NCI-H82 treated with DMSO at 0.1 percent for 48 hours (cell line): ENCODE data around the gene PLA2G4E.

Experiments used
- DNase-seq: peaks from one replicate; lab custom pipeline; 2025; ENCODE audit not compliant: unreplicated experiment; lab: John Stamatoyannopoulos, UW

PLA2G4E gene

GRCh38 chr15:41957021-41957897, 63.6 kb downstream of the PLA2G4E start:
- no peak for DNase-seq

- DNase-seq: no peak
These were observed 64.9 kb downstream of the PLA2G4E start for GRCh38 chr15:41955807-41956525.

- no peak for DNase-seq
These were observed 65.7 kb downstream of the PLA2G4E start for GRCh38 chr15:41955100-41955499.

GRCh38 chr15:41954036-41954435, 66.8 kb downstream of the PLA2G4E start:
- no peak for DNase-seq

- DNase-seq: no peak
These were observed 68.8 kb downstream of the PLA2G4E start for GRCh38 chr15:41952013-41952563.

- no peak for DNase-seq
These were observed 69.3 kb downstream of the PLA2G4E start for GRCh38 chr15:41951571-41951970.

- DNase-seq: no peak
These were observed 70.4 kb downstream of the PLA2G4E start for GRCh38 chr15:41950489-41950888.

- no peak for DNase-seq
These were observed 70.7 kb downstream of the PLA2G4E start for GRCh38 chr15:41950127-41950483.

- DNase-seq: no peak
These were observed 71.3 kb downstream of the PLA2G4E start for GRCh38 chr15:41949401-41950126.

- DNase-seq: no peak
These were observed 72.4 kb downstream of the PLA2G4E start for GRCh38 chr15:41948490-41948889.

GRCh38 chr15:41946970-41947369, 73.9 kb downstream of the PLA2G4E start:
- DNase-seq: no peak

GRCh38 chr15:41945731-41946130, 75.1 kb downstream of the PLA2G4E start:
- no peak for DNase-seq

GRCh38 chr15:41945221-41945620, 75.6 kb downstream of the PLA2G4E start:
- no peak for DNase-seq

- DNase-seq: no peak
These were observed 76.4 kb downstream of the PLA2G4E start for GRCh38 chr15:41944313-41944940.

- no peak for DNase-seq
These were observed 77.1 kb downstream of the PLA2G4E start for GRCh38 chr15:41943543-41944312.

GRCh38 chr15:41942886-41943285, 78.0 kb downstream of the PLA2G4E start:
- DNase-seq: no peak

- DNase-seq: no peak
These were observed 79.0 kb downstream of the PLA2G4E start for GRCh38 chr15:41941644-41942415.

- no peak for DNase-seq
These were observed 80.4 kb downstream of the PLA2G4E start for GRCh38 chr15:41940441-41940857.

GRCh38 chr15:41939986-41940385, 80.9 kb downstream of the PLA2G4E start:
- DNase-seq: no peak
